ENCODE data around the gene AMZ2. TPM values are rescaled to one million over a fixed set of nuclear protein-coding genes. Genes with fewer than 3 reads are reported as not detected.

Gene AMZ2
- total RNA-seq, 1 donor from 2014 or later = 50.5 TPM

DNA sequence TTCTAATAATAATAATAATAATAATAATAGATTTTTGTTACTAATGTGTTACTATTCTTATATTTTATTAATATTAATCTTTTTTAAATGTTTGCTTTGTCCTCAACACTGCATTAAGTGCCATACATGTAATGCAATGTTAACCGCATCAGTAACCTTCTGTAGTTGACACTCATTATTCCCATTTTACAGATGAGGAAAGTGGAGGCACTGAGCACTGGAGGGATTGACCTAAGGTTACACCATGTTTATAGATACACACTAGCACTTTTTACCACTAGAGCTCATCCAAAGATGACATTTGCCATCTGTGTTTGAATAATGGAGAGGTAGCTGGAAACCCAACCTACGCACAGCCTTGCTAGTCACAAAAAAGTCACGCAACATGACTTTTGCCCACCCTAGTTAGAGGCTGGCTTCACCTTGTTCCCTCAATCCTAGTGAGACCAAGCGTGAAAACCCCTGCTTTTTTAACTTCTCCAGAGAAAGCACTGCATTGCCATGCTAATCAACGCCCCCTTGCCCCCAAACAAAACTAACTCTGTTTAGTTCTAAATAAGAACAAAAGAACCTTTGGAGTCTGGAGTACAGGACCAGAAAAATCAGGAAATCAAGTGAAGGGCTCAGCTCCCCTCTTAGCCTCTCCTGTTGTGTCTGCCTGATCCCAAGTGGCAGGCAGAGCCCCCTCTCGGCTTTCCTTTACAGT, 45.8 kb downstream of the AMZ2 start:
- TF ChIP-seq, protein P1, sequence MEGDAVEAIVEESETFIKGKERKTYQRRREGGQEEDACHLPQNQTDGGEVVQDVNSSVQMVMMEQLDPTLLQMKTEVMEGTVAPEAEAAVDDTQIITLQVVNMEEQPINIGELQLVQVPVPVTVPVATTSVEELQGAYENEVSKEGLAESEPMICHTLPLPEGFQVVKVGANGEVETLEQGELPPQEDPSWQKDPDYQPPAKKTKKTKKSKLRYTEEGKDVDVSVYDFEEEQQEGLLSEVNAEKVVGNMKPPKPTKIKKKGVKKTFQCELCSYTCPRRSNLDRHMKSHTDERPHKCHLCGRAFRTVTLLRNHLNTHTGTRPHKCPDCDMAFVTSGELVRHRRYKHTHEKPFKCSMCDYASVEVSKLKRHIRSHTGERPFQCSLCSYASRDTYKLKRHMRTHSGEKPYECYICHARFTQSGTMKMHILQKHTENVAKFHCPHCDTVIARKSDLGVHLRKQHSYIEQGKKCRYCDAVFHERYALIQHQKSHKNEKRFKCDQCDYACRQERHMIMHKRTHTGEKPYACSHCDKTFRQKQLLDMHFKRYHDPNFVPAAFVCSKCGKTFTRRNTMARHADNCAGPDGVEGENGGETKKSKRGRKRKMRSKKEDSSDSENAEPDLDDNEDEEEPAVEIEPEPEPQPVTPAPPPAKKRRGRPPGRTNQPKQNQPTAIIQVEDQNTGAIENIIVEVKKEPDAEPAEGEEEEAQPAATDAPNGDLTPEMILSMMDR (IDR thresholded peaks at IDR 0.05) = no peak
- Histone ChIP-seq H3K27ac (no peak overlapping the region), H3K27me3 (peaks cover 22% of the 10 kb centered on the region), H3K4me1 (peaks cover 17% of the 10 kb centered on the region), H3K4me3 (no peak overlapping the region), H3K9me3 (no peaks in the 10 kb centered on the region), H3K36me3 (no peaks in the 10 kb centered on the region)
- ATAC-seq = no peak
- intact Hi-C loops (cut with DNase I) = no loop called here
- no peak for DNase-seq

DNA sequence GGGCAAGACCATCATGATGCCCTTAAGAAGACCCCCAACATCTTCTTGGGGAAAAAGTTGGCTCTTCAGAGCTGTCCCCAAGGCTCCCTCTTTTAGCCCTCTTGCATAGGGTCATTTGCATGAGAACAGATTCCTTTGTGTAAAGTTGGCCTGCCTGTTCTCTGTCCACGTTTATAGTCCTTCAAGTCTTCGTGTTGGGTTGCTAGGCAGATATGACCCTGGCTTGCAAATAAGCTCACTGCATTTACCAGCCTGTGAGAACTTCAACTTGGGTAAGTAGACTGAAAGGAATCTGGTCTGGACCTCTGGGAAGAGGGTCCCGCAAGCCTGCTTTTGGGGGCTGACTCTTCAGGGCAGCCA, 46.3 kb downstream of the AMZ2 start:
- TF ChIP-seq, protein P1 (IDR thresholded peaks at IDR 0.05) = no peak
- no peak for DNase-seq
- intact Hi-C loops (cut with DNase I) = no loop called here
- Histone ChIP-seq H3K4me1 (peaks cover 17% of the 10 kb centered on the region), H3K9me3 (no peaks in the 10 kb centered on the region), H3K4me3 (no peak overlapping the region), H3K27me3 (peaks cover 22% of the 10 kb centered on the region), H3K27ac (no peak overlapping the region), H3K36me3 (no peaks in the 10 kb centered on the region)
- no peak for ATAC-seq

DNA sequence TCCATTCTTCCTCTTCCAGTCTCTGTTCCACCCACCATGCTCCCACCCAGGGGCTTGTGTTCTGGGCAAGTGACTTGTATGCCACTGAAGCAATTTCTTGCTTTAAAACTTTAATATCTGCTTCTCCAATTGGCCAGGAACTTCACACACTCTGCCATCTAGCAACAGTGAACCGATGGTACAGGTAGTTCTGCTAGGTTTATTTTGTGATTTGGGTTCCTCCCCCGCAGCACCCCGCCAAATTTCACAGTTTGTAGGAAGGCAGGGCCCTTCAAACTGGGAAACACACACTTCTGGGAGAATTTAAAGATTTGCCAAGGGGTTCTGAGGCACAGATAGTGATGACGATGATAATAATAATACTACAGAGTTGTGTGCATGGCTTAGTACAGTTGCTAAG, 46.8 kb downstream of the AMZ2 start:
- H3K4me3 ChIP-seq = no peak overlapping the region
- no peak overlapping the region for H3K27ac ChIP-seq
- DNase-seq (no peak), ATAC-seq (no peak)
- peaks cover 22% of the 10 kb centered on the region for H3K27me3 ChIP-seq
- intact Hi-C loops (cut with DNase I) = no loop called here
- no peaks in the 10 kb centered on the region for H3K9me3 ChIP-seq
- H3K4me1 ChIP-seq = peaks cover 17% of the 10 kb centered on the region
- no peaks in the 10 kb centered on the region for H3K36me3 ChIP-seq
- TF ChIP-seq, protein P1 (IDR thresholded peaks at IDR 0.05) = no peak

DNA sequence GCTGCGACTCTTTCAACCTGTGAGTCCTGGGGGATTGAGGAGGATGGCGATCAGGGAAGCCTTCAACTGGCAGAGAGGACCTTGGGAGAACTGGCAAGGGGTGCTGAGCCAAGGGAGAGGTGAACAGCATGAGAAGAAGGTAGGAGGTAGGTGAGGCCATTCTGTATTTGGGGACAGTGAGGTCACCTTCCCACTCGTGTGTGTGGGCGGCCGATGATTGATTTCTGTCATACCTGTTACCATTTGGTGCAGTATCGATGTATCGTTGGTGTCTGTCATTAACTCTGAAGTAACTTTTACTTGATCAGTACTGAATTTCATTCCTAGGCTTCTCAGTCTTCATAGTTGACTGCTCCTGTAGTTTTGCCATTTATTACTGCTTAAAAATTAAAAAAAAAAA, 47.2 kb downstream of the AMZ2 start:
- Histone ChIP-seq H3K4me3 (no peak overlapping the region), H3K27ac (no peak overlapping the region), H3K27me3 (peaks cover 22% of the 10 kb centered on the region), H3K9me3 (no peaks in the 10 kb centered on the region), H3K4me1 (peaks cover 17% of the 10 kb centered on the region), H3K36me3 (no peaks in the 10 kb centered on the region)
- no peak for ATAC-seq
- intact Hi-C loops (cut with DNase I) = no loop called here
- TF ChIP-seq, protein P1 (IDR thresholded peaks at IDR 0.05) = no peak
- no peak for DNase-seq

DNA sequence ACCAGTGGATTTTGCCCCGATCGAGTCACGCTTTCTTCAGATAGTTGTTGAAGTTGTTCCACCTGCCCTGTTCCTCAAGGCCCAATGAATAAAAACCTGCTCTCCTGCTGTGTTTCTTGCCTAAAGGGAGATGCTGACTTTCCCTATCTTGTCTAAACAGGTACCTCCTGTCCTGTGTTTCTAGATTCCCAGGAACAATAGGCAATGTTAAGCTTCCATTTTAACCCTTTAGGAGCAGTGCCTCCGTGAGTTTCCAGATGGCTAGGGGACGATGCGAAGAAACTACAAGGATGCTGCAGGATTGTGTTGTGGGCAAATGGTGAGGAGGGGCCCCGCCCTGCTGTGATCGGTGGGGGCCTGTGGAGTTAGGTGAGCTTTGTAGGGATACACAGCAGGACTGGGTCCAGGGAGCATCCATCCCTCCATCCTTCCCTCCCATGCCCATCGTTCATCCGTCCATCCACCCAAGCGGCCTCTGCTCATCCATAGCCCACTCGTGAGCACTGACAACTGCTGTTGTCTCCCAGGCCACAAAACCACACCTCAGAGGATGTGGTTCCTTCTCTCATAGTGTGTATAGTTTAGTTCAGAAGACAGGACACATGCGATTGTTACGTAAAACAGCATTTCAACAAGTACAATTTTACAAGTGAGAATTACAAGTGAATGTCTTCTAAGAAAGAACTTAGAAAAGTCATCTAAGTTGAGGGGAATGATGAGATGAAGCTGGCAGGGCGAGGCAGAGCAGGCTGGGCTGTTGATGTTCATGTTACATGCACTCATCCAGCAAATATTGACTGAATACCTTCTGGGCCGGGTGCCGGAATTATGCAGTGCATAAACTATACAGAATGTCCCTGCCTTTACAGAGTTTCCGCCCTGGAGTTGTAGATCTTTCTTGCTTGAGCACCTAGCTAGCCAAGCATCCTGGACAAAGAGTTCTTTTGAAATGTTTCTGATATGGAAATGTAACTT, 48.7 kb downstream of the AMZ2 start:
- ATAC-seq (peak; percentile 11), DNase-seq (no peak)
- peak overlapping the region; percentile 3 for H3K27ac ChIP-seq
- H3K36me3 ChIP-seq = no peaks in the 10 kb centered on the region
- TF ChIP-seq, protein P1 (IDR thresholded peaks at IDR 0.05) = no peak
- no peak overlapping the region for H3K4me3 ChIP-seq
- peaks cover 12% of the 10 kb centered on the region for H3K4me1 ChIP-seq
- intact Hi-C loops (cut with DNase I) = no loop called here
- H3K27me3 ChIP-seq = peaks cover 22% of the 10 kb centered on the region
- H3K9me3 ChIP-seq = no peaks in the 10 kb centered on the region
